Measurements from ENCODE around the gene C1orf94.

DNA sequence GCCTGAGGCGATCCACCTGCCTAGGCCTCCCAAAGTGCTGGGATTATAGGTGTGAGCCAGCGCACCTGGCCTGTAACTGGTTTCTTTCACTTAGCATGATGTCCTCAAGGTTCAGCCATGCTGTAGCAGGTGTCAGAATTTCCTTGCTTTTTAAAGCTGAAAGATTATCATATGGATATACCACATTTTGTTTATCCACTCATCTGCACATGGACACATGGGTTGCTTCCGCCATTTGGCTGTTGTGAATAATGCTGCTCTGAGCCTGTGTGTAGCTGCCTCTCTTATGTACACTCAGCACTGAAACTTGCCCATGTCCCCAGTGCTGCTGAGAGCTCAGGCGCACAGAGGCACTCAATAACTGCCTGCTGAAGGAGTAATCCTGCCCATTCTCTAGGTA lies 23.5 kb upstream of the C1orf94 start:
- TF ChIP-seq, protein P1, sequence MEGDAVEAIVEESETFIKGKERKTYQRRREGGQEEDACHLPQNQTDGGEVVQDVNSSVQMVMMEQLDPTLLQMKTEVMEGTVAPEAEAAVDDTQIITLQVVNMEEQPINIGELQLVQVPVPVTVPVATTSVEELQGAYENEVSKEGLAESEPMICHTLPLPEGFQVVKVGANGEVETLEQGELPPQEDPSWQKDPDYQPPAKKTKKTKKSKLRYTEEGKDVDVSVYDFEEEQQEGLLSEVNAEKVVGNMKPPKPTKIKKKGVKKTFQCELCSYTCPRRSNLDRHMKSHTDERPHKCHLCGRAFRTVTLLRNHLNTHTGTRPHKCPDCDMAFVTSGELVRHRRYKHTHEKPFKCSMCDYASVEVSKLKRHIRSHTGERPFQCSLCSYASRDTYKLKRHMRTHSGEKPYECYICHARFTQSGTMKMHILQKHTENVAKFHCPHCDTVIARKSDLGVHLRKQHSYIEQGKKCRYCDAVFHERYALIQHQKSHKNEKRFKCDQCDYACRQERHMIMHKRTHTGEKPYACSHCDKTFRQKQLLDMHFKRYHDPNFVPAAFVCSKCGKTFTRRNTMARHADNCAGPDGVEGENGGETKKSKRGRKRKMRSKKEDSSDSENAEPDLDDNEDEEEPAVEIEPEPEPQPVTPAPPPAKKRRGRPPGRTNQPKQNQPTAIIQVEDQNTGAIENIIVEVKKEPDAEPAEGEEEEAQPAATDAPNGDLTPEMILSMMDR (IDR thresholded peaks at IDR 0.05) = no peak
- no peak for TF ChIP-seq POLR2AphosphoS5 (IDR thresholded peaks at IDR 0.05)
